Stimulated activated CD4-positive, alpha-beta T cell treated with anti-CD3 and anti-CD28 coated beads, Interleukin-2, amount 100 ng/mL, for 48 hours (primary cell): ENCODE results near the gene OR5AU1.
"Not testable (repeated sequence)": the region's sequence is repeated elsewhere in the genome, so short reads cannot be mapped to it uniquely, and the experiment has no call there.

ENCODE experiments used
- DNase-seq, 2 donors: peaks; one replicate each; pipeline ENCODE4 v3.0.0-alpha.2; 2020

Gene OR5AU1

GRCh38 chr14:21169573-21169972 is 13.7 kb upstream of the OR5AU1 start:
- DNase-seq, result no peak

DNA sequence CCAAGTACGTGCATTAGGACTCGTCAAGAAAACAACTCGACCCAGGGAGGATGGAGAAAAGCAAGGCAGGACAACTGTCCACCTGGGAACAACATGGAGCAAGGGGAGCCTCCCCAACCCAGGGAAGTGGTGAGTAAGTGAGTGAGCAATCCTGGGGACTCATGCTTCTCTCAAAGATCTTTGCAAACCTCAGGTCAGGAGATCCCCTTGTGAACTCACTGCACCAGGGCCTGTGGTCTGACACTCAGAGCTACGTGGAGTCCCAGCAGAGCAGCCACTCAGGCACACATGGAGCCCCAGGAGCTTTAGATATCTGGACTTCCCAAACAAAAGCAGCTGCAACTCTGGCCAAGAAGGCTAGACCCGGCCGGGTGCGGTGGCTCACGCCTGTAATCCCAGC is 12.2 kb upstream of the OR5AU1 start:
- DNase-seq, result no peak

- DNase-seq, result not testable (repeated sequence)
These were observed 9.8 kb upstream of the OR5AU1 start for GRCh38 chr14:21165670-21166069.

GRCh38 chr14:21165002-21165605 is 9.2 kb upstream of the OR5AU1 start:
- not testable (repeated sequence) for DNase-seq

DNA sequence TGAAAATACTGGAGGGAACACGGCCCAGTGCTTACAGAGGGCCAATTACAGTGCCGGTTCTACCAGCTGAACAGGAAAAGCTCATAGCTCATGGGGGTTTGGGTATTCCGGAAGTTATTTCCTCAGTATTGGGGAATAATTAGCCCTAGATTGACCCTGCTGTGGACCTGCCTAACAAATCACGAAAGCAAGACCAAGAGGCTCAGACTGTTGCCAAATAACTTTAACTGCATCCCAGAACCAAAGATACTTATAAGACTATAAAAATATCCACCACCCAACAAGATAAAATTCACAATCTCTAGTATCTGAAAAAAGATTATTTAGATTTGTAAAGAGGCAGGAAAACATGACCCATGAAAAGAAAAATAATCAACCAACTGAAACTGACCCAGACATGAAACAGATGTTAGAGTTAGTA is 8.0 kb upstream of the OR5AU1 start:
- no peak for DNase-seq

GRCh38 chr14:21162081-21162480 is 6.2 kb upstream of the OR5AU1 start:
- DNase-seq, result no peak

- DNase-seq, result no peak
These were observed 4.3 kb upstream of the OR5AU1 start for GRCh38 chr14:21160061-21160610.

DNA sequence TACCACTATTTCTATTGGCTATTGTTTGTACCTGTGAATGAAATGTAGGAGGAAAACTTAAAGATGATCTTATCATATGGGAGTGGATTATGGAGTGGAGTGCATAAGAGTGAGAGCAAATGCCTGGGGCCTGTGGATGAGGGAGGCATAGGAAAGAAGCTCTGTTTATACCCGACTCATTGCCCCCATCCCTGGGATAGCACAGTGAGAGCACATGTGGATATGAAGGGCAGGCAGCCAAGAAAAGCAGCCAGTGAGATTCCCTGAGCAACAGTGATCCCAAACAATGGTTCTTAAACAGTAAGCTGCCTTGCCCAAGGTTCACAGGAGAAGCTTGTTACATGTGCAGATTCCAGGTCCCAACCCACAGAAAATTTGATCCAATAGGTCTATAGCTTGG is 2.3 kb upstream of the OR5AU1 start:
- not testable (repeated sequence) for DNase-seq

- DNase-seq, result no peak
These were observed 6.1 kb downstream of the OR5AU1 start for GRCh38 chr14:21149641-21150367.

DNA sequence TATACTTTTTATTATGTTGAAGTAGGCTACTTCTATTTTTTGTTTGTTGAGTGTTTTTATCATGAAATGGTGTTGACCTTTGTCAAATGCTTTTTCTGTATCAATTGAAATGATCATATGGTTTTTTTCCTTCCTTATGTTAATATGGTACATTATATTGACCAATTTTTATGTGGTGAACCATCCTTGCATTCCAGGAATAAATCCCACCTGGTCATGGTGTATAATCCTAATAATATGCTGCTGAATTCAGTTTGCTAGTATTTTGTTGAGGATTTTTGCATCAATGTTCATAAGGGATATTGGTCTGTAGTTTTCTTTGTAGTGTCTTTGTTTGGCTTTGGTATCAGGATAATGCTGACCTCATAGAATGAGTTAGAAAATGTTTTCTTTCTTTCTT is 10.4 kb downstream of the OR5AU1 start:
- DNase-seq, result no peak

DNA sequence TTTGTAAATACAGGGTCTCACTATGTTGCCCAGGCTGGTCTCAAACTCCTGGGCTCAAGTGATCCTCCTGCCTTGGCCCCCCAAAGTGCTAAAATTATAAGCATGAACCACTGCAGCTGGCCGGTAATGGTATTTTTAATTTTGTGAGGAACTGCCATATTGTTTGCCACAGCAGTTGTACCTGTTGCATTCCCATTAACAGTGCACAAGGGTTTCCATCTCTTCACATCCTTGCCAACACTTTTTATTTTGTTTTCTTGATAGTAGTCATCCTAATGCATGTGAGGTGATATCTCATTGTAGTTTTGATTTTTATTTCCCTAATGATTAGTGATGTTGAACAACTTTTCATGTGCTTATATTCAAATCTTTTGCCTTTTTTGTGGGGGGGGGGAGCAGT is 13.5 kb downstream of the OR5AU1 start:
- DNase-seq, result no peak

- no peak for DNase-seq
These were observed 19.8 kb downstream of the OR5AU1 start for GRCh38 chr14:21136024-21136423.

DNA sequence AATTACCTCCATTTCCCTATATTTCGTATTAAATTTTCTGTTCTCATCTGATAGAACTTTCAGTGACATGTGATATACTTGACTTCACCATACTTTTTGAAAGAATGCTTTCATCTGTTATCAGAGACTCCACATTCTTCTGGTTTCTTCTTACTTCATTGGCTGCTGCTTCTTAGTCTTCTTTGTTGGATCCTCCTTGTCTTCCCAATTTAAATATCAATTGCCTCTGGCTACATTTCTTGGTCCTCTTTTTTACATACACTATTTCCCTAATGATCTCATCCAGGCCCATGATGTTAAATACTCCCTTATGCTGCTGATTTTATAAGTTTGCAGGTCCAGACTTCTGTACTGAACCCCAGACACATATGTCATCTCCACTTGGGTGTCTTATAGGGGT is 22.0 kb downstream of the OR5AU1 start:
- no peak for DNase-seq

- DNase-seq, result no peak
These were observed 32.4 kb downstream of the OR5AU1 start for GRCh38 chr14:21123429-21123828.

GRCh38 chr14:21121122-21121521 is 34.7 kb downstream of the OR5AU1 start:
- DNase-seq, result no peak

- no peak for DNase-seq
These were observed 35.2 kb downstream of the OR5AU1 start for GRCh38 chr14:21120686-21121085.

DNA sequence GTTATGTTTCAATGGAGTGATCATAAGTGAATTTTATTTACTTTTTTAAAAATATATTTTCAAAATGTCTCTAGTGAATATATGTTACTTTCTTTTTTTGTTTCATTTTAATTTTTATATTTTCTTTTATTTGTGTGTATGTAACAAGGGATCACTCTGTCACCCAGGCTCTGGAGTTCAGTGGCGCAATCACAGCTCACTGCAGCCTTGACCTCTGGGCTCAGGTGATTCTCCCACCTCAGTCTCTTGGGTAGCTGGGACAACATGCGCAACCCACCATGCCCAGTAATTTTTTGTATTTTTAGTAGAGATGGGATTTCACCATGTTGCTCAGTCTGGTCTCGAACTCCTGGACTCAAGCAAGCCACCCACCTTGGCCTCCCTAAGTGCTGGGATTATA is 36.9 kb downstream of the OR5AU1 start:
- no peak for DNase-seq

DNA sequence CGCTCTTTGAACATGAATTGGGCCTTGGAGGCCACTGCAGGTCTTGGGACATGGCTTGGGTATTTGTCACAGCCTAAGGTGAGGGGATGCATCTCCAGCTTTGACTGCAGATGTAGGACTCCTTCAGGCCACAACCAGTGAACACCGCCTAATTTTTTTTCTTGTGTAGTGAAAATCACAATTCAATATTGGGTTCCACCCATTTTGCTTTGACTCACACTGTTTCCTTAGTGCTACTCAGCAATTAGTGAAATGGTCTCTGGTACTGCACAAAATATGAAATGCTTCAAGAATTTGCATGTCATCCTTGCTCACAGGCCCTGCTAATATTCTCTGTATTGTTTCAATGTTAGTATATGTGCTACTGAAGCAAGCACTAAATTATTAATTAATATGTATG is 42.5 kb downstream of the OR5AU1 start:
- DNase-seq, result no peak

DNA sequence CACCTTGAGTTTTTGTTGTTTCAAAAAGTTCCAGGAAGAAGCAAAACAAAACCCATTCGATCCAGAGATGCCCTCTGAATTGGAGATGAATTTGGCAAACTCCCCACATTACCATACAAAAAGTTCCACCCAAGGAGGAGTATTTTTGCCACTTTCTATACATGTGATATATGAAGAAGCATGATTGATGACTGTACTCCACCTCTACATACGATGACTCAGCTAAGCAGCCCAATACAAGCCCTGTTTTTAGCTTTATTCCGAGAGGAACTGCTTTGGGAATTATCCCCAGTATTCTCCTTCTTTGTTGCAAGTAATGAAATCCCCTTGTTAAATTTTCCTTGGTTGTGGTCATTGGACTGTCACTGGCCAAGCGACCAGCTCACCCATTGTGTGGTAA is 43.6 kb downstream of the OR5AU1 start:
- no peak for DNase-seq

DNA sequence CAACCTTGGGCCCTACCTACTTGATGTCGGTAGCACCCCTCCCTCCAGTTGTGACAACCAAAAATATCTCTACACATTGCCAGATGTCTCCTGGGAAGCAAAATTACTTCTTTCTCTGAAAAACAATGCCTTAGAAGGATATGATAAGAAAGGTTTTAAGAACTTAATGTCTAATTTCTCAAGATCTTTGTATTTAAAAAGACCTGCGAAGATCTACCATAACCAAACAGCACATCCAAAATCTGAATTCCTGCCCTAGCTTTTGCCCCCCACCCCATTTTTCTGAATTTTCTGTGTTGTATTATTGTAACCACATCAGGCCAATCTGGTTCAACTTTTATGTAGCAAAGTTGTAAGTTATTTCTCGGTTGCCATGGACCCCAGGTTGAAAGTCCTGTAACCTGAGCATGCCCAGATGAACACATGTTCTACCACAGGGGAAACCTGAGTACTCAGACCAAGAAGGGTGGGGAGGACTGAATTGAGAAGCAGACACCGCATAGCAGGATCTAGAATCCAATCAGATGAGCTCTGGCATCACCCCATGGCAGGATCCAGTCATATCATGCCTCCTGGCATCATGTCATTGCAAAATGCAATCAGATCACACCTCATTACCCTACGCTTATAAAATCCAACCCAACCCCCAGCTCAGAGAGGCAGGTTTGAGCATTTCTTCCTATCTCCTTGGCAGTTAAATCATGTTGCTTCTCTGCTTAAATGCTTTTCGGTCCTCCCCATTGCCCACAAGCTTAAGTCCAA is 46.3 kb downstream of the OR5AU1 start:
- no peak for DNase-seq

GRCh38 chr14:21108791-21109190 is 47.1 kb downstream of the OR5AU1 start:
- no peak for DNase-seq

DNA sequence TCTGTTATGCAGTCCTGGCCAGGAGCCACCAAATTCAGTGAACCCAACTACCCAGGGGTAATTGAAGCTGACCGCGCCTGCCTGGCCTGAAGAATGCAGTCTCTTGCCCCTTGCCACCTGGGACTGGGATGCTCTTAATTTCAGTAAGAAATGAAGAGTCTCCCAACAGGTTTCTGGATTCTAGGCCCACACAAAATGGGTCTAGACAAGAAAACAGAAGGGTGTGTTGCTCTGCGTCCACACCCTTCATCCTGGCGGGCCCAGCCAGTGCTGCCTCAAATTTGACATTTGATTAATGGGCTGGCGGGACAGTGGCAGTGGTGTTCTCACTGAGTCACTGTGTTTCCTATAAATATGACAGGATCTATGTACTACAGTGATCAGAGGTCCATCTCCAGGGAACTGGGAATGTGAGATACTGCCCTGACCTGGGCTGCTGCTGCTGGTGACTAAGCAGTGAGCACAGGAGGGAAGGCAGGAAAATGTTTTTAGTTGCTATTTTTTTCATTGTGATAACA is 48.5 kb downstream of the OR5AU1 start:
- no peak for DNase-seq

DNA sequence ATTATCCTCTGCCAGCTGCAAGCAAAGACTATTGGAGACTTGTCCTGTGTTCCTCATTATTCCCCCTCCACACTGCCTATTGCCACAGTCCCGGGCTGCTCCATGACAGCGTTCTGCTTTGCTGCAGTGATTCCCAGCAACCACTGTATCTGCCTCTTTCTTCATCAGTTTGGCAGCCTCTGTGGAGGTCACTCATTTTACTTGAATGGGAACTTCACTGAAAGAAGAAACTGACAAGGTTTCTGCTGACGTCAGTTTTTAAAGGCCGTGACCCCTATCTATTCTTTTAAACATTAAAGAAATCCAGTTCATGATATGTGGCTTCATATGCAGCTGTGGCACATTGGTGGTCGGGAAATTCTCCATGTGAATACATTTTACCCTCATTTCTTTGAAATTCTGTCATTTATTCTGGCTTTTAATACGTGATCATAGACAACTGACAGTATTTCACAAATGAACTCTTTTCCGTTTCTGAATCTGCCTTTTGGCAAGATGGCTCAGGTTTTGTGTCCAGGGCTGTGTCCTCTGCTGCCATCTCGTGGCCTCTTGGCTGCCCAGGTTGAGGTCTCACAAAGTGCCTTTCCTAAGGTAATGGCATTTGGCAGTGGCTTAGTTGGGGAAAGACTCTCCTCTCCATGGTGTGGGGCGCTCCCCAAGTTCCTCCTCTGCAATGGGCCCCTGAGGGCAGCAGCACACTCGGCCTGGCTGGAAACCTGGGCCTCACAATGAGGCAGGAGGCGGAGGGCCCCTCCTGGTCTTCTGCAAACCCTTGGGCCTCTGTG is 49.2 kb downstream of the OR5AU1 start:
- peak; percentile 72 to 79 for DNase-seq
